HG02798 (cell line): ENCODE data around the gene TRIM37.

Source experiments
- ATAC-seq: cut with Tn5 transposase; IDR thresholded peaks from one replicate; pipeline ENCODE4 v1.9.1; 2021; ENCODE audit warnings: mild to moderate bottlenecking; ENCODE audit not compliant: unreplicated experiment, poor library complexity

Gene TRIM37

DNA sequence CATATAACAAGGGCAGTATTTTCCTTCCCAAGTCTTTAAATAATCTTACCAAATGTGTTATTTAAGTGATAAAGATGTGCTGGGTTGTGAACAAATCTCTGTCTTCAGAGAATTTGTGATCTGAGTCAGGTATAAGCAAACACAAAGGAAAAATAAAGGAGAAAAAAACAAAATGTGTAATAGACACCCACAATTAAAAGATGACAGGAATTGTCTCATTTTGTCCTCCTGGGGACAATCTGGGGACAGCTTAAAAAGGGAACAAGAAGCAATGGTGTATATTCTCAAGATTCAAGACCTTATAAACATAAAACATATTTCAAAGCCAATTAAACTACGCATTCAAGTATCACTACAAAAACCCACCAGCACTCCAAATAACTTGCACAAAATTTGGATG lies 107.2 kb downstream of the TRIM37 start:
- ATAC-seq, result no peak

DNA sequence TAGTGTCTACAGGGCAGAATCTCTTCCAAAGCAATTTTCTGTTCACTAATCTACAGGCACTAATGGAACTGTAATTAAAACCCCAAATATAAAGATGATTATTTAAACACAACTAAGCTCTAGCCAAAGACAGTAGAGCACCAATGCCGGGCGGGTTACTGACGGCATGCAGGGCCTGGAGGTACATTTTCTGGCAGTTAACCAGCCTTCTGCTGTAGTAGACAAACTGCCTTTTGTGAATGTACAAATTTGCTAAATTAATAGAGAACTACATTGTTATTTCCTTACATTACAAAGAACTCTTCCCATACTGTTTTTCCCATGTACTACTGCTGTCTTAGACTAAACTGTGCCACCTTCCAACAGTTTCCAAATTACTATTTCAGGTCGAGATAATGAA lies 107.8 kb downstream of the TRIM37 start:
- no peak for ATAC-seq

DNA sequence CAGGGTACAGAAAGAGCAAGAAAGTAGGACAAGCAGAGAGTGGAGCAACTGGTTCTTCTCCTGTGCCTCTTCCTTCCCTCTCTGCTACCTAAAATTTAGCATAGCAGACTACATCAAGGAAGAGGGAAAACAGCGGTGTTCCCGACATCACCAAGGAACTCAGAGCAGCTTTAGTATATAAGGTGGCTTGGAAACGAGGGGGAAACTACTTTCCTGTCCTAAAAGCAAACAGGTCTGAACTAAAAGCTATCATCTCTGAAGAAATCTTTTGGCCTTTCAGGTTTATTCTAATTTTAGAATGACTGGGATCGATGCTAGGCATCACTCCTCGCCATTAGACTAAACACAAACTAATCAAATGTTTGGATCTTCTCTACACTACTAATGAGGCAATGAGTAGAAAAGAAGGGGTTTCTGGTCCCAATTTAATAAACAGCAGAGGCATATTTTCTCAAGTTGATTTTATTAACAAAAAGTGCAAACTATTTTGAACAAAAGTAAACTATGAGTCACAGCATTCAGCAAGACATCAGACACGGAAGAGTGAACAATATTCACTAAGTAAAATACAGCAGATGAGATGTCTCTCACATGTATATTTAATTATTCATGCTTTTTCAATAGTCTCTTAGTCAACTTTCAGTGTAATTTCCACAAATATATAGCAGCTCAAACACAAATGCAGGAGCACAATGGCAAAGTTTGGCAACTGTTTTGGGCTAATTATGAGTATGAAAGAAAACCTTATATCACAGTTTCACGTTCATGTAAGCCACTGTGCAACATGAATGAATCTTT lies 108.7 kb downstream of the TRIM37 start:
- no peak for ATAC-seq

DNA sequence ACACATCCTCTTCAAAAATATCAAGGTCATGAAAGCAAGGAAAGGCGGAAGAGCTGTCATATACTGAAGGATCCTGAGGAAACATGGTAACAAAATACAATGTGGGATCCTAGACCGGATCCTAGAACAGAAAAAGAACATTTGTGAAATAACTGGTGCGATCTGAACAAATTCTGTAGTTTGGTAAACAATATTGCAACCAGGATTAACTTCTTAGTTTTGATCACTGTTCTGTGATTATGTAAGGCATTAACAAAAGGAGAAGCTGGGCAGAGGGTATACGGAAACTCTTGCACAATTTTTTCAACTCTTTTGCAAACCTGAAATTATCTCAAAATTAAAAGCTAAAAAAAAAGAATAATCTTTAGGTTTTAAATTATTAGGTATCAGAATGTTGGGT lies 109.7 kb downstream of the TRIM37 start:
- no peak for ATAC-seq

DNA sequence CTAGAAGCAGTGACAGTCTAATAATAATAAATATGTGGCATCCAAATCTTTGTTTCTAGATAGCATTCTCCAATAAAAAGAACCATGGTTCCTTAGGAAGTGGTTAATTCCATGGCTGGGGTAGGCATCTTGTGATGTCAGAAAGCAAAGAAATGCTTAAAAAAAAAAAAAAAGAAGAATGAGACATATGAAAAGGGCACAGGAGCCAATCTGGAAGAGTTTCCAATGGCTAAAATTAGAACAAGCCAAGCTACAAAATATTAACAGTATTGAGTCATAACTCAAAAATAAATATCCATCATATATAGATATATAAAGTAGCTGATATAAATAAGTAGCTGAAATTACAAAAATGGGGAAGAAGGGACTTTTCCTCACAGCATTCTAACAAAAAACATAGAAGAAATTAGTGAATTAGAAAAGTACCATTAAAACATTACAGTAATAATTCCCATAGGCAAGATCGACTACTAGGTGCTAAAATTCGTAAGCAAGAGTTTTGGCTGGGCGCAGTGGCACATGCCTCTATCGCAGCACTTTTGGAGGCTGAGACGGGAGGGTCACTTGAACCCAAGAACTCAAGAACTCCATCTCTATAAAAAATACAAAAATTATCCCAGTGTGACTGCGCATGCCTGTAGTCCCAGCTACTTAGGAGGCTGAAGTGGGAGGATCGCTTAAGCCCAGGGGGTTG lies 111.3 kb downstream of the TRIM37 start:
- no peak for ATAC-seq

DNA sequence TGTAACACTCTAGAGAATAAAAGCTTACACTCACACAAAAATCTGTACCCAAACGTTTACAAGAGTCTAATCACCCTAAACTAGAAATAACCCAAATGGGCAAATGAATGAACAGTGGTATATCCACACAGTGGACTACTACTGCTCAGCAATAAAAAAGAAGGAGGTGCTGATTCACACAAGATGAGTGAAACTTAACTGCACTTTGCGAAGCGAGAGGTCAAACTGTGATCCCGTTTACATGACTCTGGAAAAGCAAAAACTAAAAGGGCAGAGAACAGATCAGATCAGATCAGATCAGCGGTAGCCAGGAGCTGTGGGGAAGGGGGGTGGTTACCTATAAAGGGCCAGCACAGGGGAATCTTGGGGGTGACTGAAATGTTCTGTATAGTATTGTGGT lies 113.4 kb downstream of the TRIM37 start:
- no peak for ATAC-seq

DNA sequence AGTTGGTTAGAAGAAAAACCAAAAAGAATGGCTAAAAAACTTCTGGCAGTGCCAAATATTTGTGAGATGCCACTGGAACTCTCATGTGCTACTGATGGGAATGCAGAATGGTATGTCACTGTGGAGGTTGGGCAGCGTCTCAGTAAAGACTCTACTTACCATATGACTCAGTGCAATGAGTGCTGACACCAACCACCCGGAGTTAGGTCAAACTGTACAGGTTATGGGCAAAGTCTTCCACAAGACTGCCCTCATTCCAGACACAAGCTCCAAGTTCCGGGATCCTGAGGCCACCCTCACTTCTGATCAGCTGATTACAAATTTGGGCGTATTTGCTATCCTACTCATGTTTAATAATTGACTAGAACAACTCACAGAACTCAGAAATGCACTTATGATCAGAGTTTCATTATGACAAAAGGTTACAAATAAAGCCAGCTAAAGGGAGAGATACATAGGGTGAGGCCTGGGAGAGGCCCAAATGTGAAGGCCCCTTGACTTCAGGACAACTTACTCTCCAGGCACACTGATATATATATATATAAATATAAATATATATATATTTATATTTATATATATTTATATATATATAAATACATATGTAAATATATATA lies 114.9 kb downstream of the TRIM37 start:
- peak; percentile 71 for ATAC-seq

DNA sequence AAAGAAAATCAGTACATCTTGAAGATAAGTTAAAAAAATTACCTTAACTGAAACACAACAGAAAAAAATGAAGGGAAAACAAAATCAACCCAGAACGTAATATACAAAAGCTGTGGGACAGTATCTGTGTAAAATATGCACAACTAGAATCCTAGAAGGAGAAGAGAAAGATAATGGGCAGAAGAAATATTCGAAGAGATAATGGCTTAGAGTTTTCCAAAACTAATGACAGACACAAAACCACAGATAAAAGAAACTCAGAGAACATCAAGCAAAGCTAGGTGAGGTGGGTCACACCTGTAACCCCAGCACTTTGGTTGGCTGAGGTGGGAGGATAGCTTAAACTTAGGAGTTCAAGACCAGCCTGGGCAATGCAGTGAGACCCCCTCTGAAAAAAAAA lies 117.1 kb downstream of the TRIM37 start:
- ATAC-seq, result no peak

DNA sequence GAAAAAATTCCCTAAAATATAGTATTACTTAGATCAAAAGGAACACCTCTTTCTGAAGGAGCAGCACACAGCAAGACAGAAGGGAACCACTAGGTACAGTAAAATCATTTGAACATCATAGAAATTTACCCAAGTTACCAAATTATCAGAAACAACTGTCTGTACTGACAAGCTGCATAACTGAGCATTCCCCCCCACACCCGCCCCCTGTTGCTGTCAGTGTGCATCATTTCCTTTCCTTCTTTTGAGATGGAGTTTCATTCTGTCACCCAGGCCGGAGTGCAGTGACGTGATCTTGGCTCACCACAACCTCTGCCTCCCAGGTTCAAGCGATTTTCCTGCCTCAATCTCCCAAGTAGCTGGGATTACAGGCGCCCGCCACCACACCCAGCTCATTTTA lies 120.7 kb downstream of the TRIM37 start:
- ATAC-seq, result no peak

DNA sequence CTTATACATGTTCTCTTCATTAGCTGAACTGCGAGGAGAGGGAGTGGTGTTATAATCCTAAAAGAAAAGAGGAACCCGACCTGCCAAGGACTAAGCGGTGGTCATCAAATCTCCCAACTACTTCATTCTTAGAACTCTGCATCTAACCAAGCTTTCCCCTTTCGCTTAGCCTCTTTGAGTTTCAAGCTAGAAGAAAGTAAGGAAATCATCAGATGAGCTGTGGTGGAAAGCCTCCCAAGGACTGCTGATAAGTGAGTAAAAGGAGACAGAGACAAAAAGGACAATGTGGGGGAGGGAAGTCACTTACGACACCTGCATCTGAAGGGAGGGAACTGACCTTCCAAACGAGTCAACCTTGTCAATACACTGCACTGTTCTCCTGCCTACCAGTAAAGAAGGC lies 121.3 kb downstream of the TRIM37 start:
- no peak for ATAC-seq

DNA sequence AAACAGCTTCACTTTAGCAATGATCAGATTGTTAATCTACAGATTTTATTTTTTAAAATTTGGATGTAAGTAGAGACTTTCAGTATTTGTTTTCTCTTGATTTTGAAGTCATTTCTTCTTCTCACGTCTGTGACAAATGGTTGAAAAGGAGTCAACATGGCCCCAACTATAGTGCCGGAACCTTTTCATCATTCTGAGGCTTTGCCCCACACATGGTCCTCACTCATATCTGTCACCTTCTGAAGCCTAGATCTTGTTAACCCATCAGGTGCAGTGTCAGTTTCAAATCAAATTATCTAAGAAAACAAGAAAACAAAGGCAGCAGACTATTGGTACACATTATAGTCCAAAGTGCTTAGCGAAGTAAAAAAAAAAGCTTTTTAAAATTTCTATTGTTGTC lies 124.1 kb downstream of the TRIM37 start:
- no peak for ATAC-seq

DNA sequence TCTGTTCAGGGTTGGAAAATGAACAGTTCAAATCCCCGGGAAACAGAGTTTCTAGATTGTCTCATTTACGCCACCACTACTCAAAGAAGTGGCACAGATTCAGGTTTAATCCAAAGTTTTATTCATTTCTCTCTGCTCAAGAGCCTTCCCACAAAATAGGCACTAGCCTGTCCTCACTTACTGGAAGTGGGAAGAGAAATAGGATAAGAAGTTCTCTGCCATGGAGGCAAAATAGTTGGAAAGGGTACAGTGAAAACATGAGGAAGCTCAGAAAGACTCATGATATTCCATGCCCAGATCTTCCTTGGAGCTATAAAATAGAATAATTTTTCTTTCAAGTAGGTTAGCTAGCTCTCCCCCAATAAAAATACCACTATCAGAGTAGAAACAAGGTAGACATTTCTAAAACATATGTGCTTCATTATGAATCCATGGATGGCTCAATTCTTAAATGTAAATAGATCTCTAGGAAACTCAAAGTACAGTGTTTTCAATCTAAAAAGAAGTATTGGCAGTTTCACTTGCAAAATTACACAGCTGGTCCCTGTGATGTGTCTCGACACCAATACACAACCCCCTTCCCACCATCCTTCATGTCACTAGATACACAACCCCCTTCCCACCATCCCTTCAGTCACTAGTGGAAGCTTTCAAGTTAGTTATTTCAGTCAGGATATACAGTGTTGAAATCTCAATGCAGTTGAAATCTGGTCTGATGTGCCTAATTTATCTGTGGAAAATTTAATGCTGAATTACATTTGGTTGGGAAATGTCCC lies 125.8 kb downstream of the TRIM37 start:
- no peak for ATAC-seq

DNA sequence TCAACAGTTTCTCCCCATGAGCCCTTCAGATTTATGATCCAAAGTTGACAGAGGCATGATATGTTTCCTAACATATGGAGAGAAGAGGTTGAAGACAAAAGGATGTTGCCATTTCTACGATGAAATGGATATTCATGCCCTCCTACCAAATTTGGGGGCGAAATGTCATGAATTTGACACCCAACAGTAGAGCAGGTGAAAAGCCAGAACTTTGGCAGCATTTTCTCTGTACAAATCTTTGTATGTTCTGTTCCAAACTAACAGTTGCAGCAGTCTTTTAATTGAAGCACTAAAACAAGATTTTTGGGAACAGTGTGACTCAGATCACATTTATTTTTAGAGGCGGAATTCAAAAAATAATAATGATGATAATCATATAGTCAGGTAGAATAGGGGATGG lies 130.1 kb downstream of the TRIM37 start:
- no peak for ATAC-seq

DNA sequence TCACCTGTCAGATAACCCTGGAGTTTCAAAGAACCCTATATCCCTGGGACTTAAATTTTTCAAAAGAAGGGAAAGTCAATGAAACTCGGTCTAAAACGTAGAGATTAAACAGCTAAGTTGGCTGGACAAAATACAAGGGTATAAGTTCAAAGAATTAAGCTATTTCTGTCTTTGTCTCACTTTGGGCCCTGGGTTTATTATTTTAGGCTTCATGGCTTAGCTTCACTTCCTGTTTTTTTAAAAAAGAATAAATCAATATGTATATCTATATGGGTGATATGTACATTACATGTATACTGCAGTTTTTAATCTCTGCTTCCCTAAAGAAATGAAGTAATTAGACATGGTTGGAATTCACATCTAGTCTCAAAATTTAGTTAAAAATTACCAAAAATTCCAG lies 132.3 kb downstream of the TRIM37 start:
- ATAC-seq, result no peak

DNA sequence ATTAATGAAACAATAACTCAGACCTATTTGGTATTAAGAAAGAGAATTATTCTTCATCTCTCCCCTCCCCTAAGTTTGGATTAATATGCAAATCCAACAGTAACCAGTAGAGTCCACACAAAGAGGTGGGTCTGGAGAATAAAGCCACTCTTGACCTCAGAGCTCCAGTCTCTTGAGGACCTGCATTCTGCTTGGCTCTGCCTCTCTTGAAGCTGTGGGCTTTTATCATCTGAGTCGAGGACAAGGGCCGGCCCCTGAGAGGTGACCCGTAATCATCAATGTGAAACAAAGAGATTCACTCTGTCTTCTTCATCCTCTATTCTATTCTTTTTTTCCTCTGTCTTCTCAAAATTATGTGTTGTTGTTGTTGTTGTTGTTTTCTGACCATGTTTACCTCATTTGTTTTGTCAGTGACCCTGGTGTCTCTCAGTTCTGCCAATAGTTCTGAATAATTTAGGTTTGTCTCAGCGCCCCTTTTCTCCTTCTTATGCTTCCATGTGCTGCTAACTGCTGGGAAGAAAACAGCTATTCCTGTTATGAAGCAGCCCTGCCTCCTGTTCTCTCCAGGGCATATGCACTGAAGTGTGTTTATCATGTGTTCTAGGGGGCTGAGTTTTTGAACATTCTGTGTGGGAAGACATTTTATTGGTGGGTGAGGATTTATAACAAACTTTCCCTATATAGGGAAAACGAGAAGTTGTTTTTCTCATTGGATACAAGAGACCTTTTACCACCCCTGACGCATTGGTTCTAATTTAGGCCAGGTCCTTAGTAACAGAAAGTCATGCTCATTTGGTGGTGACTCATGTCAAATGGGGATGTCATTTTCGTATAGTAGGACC lies 135.8 kb downstream of the TRIM37 start:
- ATAC-seq, result no peak

DNA sequence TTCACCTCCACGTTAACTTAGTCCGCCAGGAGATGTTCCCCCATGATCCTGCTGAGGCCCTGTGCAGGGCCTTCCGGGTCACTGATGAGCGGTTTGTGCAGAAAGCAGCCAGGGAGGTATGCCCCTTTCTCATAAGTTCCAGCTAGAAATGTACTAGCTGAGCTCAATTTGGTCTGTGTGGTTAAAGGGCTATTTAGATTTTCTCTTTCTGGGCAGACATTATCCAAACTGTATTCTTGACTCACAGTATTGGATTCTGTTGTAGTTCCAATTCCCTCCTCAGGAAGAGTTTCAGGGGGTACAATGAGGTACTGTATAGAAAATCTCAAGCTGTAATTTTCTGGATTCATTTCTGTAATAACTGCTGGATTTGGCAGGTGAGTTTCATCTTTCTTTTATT lies 137.1 kb downstream of the TRIM37 start:
- ATAC-seq, result no peak

DNA sequence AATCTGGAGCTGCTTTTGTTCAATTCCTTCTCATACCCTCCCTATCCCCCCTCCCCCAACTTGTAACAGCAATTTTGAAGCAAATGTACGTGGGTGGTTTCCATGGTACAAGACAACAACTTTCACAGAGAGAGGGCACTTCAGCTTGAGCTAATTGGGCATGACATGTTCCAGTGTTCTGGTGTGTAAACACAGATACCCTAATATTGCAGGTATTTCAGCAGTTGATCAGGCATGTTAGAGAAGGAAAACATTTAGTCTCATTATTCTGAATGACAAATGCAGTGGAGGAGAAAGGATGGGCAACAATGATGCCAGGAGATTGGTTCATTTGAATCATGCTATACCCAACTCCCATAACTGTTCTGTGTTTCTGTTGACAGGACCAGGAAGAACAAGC lies 137.5 kb downstream of the TRIM37 start:
- ATAC-seq, result no peak

DNA sequence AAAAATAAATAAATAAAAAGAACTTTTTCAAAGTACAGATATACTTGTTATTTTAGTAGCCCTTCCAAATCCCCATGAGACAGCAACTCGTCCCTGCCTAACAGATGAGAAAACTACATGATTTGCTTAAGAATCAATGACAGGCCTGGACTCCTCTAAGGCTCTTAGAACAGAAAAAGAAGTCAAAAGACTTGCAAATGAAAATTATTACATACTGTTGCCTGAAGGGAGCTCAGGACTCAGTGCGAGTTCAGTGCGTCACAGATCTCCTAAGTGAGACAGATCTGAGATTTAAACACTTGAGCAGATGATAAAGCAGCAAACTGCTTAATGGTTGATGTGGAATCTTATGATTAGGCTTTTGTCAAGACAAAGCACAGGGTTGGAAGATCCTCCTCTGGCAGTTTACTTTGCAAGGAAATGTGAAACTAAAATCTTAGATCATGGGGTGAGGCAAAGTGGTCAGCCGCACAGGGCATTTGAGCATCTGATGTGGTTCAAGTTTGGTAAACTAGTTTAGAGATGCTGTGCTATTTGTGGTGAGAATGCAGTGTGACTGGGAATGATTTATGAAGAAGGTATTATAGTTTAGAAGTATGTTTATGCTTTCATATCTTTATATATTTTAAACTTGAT lies 138.1 kb downstream of the TRIM37 start:
- ATAC-seq, result no peak

DNA sequence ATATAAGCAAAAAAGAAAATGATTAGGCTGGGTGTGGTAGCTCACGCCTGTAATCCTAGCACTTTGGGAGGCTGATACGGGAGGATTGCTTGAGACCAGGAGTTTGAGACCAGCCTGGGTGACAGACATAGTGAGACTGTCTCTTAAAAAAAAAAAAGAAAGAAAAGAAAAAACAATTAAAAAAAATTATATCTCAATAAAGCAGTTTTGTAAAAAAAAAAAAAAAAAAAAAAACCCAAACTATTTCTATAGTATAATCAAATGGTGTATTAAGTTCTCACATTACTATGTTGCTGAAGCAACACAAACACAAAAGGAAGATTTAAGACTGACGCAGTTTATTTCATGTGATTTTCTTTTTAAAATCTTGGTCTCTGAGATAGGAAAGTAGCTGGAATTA lies 140.5 kb downstream of the TRIM37 start:
- no peak for ATAC-seq

DNA sequence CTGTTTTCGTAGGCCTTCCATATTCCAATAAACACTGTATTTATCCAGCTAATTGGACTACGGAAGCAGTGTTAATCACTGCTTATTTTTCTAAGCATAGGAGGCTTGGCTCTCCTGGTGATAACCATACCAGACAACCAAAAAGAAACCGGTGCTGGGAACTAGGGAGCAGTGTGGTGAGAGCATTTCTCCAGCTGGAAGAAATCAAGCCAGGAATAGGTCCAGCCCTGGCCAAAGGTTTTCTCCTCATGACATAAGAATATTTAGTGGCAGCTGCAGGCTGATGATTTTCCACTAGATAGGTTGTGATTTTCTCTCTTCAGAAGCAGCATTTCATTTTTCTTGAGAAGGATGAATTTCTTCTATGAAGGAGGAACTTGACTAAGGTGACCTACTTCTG lies 141.5 kb downstream of the TRIM37 start:
- ATAC-seq, result no peak
